HG02642 (cell line): Measurements from ENCODE around the gene TRAF3IP1.

Experiments used
- ATAC-seq: cut with Tn5 transposase; IDR thresholded peaks from one replicate; pipeline ENCODE4 v1.9.1; 2021; ENCODE audit warnings: mild to moderate bottlenecking; ENCODE audit not compliant: unreplicated experiment, poor library complexity

TRAF3IP1 gene

GRCh38 chr2:238422285-238422684 lies 102.0 kb downstream of the TRAF3IP1 start:
- no peak for ATAC-seq

GRCh38 chr2:238422940-238423339 lies 102.6 kb downstream of the TRAF3IP1 start:
- ATAC-seq = no peak

DNA sequence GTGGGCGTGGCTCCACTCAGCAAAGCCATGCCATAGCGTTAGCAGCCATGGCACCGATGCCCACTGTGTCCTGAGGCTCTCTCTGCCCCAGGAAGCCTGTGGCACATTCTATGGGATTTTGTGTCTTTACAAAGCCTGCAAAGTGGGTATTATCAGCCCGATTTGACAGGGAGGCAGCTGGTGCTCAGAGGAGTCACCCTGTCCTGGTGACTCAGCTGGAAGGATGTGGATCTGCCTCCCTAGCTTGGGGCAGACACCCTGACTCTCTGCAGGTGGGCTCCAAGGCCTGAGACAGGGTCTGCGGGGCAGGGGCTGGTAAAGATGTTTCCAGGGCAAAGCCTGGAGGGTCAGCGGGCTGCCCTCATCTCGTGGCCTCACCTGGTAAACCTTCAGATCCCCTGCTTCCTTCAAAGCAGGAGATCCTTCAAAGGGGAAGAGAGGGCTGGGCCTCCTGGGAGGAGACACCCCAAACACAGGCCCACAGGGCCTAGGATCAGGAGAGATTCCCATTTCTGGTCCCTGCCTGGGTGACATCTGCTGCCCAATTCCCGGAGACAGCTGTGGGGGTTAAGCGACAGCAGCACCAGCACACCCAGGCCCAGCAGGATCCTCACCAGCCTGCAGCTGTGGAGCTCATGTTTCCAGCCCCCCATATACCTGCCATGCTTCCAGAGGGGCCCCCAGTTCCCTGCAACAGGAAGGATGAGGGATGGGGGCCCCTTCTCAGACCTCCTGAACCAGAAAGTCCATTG lies 103.4 kb downstream of the TRAF3IP1 start:
- no peak for ATAC-seq

GRCh38 chr2:238424313-238424700 lies 104.0 kb downstream of the TRAF3IP1 start:
- no peak for ATAC-seq

- no peak for ATAC-seq
Measured at GRCh38 chr2:238425505-238425978, 105.2 kb downstream of the TRAF3IP1 start.

GRCh38 chr2:238425979-238426567 lies 105.8 kb downstream of the TRAF3IP1 start:
- ATAC-seq = peak; percentile 19

DNA sequence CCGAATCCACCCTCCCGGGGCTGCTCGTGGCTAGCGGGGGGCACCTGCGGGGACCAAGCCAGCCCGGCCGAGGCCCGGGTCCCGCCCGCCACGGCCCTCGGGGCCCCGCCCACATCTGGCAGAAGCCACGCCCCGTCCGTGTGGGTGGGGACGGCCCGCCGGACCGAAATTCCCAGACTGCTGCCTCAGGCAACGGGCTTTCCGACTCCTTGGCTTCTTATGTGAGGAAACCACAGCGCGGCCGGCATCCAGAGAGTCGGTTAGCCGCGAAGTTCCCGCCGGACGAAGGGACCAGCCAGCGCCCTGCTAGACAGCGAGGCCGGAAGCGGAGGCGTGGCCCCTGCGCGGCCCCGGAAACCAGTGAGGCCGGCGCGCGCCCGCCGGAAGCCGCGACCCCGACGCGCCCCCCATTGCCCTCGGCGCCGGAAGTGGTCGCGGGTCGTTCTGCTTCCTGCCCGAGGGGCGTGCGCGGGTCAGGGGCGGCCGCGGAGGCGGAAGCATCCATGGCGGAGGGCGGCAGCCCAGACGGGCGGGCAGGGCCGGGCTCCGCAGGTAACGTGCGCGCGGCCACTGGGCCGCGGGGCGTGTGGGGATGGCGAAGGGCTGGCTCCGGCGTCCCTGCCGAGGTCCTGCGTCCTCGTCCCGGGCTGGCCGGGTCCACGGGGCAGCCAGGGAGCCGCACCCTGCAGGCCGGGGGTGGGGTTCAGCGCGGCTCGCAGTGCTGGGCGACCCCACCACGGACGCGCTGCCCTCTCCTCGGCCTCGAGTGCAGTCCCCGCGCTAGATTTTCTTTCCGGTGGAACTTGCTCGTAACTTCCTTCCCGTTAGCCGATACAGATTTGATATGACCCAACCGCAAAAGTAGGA lies 106.5 kb downstream of the TRAF3IP1 start, which contains the start of gene ASB1:
Gene ASB1, plus strand, starts transcription at position 360 of the 867 bp plus-strand sequence. Its CDS starts 144 bp downstream, at position 504.
- peak; percentile 86 for ATAC-seq

DNA sequence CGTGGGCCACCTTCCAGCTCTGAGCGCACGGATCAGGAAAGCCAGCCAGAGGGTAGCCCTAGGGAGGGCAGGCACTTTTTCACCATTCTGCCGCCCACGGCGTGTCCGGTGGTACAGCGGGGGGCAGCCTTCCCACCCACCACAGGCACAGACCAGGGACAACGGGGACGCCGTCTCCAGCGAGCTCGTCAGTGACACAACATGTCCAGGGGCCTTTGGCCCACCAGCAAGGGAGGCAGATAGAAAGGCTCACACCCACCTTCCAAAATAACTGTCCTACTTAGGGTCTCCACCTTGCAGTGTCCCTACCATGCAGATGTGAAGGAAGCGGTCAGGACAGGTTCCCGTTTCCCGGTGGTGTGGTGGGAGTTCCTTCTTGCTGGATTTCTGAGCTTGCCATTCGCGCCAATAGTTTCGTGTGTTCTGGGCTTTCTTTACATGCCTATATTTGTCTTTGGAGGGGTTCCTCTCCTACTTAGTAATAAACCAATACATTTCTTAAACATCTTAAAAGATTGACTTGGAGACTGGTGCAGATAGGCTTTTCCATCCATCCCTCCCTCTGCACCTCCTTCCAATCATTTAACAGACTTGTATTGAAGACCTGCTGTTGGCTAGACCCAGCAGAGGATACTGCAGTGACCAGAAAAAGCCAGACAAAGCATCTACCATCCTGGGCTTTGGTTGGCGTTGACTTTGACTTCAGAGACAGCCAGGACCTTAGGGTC lies 107.3 kb downstream of the TRAF3IP1 start:
- ATAC-seq = peak; percentile 4

GRCh38 chr2:238428866-238429265 lies 108.5 kb downstream of the TRAF3IP1 start:
- ATAC-seq = no peak

GRCh38 chr2:238430781-238431180 lies 110.5 kb downstream of the TRAF3IP1 start:
- no peak for ATAC-seq

DNA sequence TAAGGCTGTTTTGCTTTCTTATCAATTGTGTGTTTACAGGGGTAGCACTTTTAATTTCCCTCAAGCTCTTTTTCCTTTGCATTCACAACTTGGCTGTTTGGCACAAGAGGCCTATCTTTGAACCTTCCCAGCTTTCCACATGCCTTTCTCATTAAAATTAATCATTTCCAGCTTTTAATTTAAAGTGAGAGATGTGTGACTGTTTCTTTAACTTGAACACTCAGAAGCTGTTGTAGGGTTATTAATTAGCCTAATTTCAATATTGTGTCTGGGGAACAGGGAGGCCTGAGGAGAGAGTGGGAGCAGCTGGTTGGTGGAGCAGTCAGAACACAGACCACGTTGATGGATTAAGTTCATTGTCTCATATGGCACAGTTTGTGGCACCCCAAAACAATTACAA lies 111.1 kb downstream of the TRAF3IP1 start:
- no peak for ATAC-seq

DNA sequence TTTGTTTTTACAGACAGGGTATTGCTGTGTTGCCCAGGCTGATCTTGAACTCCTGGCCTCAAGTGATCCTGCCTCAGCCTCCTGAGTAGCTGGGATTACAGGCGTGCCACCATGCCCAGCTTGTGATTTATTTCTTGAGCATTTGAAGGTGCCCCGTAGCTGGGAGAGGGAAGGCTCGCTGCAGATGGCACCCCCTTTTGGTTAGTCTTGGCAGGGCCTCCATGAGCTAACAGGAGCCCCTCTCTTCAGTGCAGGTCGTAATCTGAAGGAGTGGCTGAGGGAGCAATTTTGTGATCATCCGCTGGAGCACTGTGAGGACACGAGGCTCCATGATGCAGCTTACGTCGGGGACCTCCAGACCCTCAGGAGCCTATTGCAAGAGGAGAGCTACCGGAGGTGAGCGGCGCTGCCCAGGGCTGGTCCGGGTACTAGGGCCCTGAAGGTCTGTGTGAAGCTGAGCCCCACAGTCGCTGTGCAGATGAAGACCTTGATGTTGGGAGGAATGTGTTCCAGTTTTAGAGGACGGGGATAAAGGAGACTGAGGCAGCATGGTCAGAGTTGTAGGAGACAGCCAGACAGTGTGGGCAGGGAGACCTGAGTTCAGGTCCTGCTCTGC lies 113.1 kb downstream of the TRAF3IP1 start:
- no peak for ATAC-seq

DNA sequence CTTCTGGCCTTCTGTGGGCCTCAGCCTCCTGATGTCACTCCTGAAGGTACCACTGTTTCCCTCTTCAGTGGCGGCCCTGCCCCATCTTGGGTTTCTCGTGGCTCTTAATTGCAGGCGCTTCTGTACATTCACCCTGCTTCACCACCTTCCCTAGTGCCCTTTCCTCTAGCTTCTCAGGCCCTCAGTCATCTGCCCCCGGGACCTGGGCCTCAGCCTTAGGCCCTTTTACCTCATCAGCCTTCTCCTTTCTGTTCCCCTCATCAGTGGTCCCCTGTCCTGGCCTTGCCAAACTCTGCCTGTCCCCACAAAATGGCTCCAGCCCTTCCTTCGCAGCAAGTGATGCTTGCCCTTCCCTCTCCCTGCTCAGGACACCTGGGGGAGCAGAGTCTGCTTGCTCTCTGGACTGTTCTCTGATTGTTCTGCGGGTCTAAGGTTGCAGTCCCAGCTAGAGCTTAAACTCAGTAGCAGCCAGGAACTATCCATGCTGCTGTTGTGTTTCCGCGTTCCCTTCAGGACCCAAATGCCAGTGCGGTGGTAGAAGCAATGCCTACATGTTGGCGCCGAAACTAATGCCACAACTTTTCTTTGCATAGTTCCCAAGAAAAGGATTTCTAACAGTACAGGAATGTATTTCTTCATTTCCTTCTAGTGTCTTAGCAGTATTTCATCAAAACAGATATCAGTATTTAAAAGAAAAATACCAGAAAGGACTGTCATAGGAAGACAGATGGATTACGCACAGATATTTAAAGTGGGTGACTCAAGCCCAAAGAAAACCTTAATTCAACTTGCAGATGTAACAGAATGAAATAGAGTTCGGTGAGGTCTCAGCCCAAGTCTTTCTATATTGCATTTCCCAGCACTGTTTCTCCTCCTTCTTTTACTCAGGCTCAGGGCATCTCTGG lies 113.9 kb downstream of the TRAF3IP1 start:
- ATAC-seq = no peak

DNA sequence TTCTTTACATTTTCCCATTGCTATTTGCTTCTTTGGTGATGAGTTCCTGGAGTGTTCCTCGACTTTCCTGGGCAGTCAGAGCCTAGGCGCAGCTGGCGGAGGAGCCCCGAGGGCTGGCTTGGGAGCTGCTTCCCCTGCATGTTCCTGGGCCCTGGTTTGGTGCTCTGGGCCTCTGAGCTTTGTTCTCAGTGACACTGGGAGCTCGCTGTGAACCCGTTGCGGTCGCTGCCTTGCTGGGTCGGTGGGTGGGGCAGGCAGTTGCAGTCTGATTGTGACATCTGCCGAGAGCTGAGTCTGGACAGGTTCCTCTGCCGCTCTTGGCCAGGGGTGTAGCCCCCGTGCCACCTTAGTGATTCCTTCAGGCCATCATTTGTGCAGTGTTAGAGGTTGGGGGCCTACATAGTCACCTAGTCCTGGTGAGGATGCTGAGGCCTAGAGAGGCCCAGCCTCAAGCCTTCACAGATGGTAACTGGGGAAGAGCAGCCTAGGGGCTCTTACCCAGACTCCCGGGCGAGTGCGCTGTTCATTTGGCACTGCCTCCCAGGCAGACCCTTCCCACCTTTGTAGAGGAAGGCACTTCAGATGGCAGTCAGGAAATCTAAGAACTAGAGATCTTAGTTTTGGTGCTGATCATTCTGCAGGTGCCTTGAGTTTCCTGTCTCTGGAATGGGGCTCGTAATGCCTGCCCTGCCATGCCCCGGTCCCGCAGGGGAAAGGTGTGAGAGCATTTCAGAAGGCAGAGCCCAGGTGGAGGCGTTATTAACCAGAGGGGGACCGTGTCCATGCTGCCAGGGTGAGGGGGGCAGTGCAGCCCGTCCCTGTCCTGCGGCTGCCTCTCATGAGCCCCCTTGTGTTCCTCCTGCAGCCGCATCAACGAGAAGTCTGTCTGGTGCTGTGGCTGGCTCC lies 114.8 kb downstream of the TRAF3IP1 start:
- no peak for ATAC-seq

- ATAC-seq = no peak
Measured at GRCh38 chr2:238435752-238436096, 115.4 kb downstream of the TRAF3IP1 start.

DNA sequence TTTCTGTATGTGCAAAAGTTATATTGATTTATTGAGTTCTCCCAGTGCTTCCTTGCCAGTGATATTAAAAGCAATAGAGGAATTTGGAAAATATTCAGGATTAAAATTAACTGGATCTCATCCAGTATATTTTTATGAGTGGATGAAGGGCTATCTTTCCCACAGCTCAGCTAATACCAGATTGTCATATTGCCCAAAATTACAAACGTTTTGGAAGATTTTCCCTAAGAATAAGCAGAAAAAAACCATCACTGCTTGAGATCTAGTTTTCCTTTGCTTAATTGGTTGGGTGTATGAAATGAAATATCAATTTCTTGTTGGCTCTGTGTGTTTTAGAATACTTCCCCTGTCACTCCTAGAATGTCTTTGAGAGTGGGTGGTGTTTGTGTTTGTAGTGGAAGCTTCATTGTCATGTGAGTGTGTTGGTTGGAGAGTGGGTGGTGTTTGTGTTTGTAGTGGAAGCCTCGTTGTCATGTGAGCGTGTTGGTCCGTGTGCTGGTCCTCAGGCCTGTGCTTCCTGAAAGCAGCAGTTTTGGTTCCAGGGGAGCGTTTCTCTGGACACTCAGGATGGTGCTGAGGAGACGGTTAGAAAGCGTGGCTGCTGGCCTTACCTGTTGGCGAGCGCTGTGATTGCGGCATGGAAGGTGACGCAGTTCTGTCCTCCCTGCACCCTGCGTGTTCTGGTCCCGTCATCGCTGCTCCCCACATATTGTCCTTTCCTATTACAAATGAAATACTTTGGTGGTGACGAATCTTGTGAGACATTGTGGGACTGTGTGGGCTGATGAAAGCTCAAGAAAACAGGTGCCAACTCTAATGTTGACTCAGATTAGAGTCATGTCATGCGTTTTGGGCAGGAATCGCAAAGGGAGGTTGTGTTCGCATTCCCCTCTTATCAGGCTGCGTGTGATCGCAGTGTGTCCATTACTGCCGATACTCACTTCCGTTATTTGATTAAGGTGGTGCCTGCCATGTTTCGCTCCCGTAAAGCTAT lies 118.8 kb downstream of the TRAF3IP1 start:
- ATAC-seq = no peak

DNA sequence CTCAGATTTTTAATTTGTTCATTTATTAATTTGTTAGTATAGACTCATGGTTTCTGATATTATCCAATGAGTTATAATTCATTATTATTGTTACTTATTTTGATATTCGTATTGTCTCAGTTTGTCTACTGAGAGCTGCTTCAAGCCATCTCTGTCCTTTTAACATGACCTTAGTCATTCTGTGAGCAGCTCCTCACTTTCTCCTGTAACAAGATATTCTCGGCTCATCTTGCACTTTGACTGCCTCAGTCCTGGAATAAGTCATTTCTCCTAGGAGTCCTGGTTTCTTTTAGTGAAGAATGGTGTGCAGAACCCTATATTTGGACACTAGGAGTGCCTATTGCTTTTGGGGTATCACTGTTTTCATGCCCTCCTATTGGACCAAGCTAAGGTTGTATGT lies 119.6 kb downstream of the TRAF3IP1 start:
- no peak for ATAC-seq
